IMR-90 (cell line): ENCODE data around the gene CLPX.

Experiments
- BHLHE40 ChIP-seq: fragments of 150-350 bp; IDR thresholded peaks from 2 replicates; pipeline ENCODE4 v1.6.1; 2016; ENCODE audit warnings: mild to moderate bottlenecking, low read depth, low read length
- CHD1 ChIP-seq: IDR thresholded peaks from 2 replicates; pipeline ENCODE4 v1.6.1; 2012; ENCODE audit warnings: low read depth, low read length, improper control_type of control experiment
- FOS ChIP-seq: fragments of 150-350 bp; IDR thresholded peaks from 2 replicates; pipeline ENCODE4 v1.6.1; 2016; ENCODE audit warnings: low read depth, low read length
- MAZ ChIP-seq: IDR thresholded peaks from 2 replicates; pipeline ENCODE4 v1.6.1; 2012; ENCODE audit warnings: low read depth, mild to moderate bottlenecking, low read length, improper control_type of control experiment, moderate library complexity, borderline replicate concordance
- POLR2A ChIP-seq: IDR thresholded peaks from 2 replicates; pipeline ENCODE4 v1.6.1; 2012; ENCODE audit warnings: mild to moderate bottlenecking, low read depth, low read length
- RAD21 ChIP-seq: IDR thresholded peaks from 2 replicates; pipeline ENCODE4 v1.6.1; 2012; ENCODE audit warnings: low read length, improper control_type of control experiment
- RFX5 ChIP-seq: IDR thresholded peaks from 2 replicates; pipeline ENCODE4 v1.8.0; 2012; ENCODE audit warnings: low read depth, mild to moderate bottlenecking, low read length, moderate library complexity
- SMC3 ChIP-seq: fragments of 150-350 bp; IDR thresholded peaks from 2 replicates; pipeline ENCODE4 v1.6.1; 2016; ENCODE audit warnings: low read depth, mild to moderate bottlenecking, antibody characterized with exemption, low read length, moderate library complexity
- TF ChIP-seq, protein P1 (sequence below): conservative IDR thresholded peaks from 2 replicates; pipeline ENCODE4 v1.5.1; 2012; ENCODE audit warnings: mild to moderate bottlenecking, low read depth, low read length, improper control_type of control experiment
- TF ChIP-seq, protein P2 (sequence below): fragments of 150-350 bp; IDR thresholded peaks from 2 replicates; pipeline ENCODE4 v1.6.1; 2016; ENCODE audit warnings: low read depth, mild to moderate bottlenecking, low read length, moderate library complexity, borderline replicate concordance
- TF ChIP-seq, protein P3 (sequence below): fragments of 150-350 bp; IDR thresholded peaks from 2 replicates; pipeline ENCODE4 v1.6.1; 2017; ENCODE audit warnings: mild to moderate bottlenecking, antibody characterized with exemption, low read length, low read depth

DNA sequence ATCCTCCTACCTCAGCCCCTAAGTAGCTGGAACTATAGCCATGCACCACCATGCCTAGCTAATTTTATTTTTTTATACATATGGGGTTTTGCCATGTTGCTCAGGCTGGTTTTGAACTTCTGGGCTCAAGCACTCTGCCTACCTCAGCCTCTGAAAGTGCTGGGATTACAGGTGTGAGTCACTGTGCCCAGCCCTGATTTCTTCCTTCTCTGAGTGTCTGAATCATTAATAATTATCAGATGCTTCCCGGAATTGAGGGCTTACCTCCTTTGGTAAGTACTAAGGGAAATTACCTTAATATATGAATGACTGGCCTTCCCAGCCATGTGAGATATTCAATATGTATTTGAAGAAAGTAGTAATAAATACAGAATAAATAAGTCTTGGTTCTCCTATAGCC, 7.2 kb downstream of the CLPX start:
- TF ChIP-seq SMC3, result no peak
- TF ChIP-seq, protein P1, sequence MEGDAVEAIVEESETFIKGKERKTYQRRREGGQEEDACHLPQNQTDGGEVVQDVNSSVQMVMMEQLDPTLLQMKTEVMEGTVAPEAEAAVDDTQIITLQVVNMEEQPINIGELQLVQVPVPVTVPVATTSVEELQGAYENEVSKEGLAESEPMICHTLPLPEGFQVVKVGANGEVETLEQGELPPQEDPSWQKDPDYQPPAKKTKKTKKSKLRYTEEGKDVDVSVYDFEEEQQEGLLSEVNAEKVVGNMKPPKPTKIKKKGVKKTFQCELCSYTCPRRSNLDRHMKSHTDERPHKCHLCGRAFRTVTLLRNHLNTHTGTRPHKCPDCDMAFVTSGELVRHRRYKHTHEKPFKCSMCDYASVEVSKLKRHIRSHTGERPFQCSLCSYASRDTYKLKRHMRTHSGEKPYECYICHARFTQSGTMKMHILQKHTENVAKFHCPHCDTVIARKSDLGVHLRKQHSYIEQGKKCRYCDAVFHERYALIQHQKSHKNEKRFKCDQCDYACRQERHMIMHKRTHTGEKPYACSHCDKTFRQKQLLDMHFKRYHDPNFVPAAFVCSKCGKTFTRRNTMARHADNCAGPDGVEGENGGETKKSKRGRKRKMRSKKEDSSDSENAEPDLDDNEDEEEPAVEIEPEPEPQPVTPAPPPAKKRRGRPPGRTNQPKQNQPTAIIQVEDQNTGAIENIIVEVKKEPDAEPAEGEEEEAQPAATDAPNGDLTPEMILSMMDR, result no peak
- TF ChIP-seq, protein P2, sequence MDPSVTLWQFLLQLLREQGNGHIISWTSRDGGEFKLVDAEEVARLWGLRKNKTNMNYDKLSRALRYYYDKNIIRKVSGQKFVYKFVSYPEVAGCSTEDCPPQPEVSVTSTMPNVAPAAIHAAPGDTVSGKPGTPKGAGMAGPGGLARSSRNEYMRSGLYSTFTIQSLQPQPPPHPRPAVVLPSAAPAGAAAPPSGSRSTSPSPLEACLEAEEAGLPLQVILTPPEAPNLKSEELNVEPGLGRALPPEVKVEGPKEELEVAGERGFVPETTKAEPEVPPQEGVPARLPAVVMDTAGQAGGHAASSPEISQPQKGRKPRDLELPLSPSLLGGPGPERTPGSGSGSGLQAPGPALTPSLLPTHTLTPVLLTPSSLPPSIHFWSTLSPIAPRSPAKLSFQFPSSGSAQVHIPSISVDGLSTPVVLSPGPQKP, result no peak
- no peak for TF ChIP-seq POLR2A
- no peak for TF ChIP-seq BHLHE40
- no peak for TF ChIP-seq MAZ
- no peak for TF ChIP-seq RAD21
- no peak for TF ChIP-seq CHD1
- TF ChIP-seq RFX5, result no peak
- TF ChIP-seq, protein P3, sequence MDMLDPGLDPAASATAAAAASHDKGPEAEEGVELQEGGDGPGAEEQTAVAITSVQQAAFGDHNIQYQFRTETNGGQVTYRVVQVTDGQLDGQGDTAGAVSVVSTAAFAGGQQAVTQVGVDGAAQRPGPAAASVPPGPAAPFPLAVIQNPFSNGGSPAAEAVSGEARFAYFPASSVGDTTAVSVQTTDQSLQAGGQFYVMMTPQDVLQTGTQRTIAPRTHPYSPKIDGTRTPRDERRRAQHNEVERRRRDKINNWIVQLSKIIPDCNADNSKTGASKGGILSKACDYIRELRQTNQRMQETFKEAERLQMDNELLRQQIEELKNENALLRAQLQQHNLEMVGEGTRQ, result no peak
- no peak for TF ChIP-seq FOS
